ENCODE results near the gene DOCK3. TPM values are rescaled to one million over a fixed set of nuclear protein-coding genes. Genes with fewer than 3 reads are reported as not detected.

Gene DOCK3
- total RNA-seq, 4 donors from 2014 or later, result 5.5 to 10.0 (median 8.7) TPM

DNA sequence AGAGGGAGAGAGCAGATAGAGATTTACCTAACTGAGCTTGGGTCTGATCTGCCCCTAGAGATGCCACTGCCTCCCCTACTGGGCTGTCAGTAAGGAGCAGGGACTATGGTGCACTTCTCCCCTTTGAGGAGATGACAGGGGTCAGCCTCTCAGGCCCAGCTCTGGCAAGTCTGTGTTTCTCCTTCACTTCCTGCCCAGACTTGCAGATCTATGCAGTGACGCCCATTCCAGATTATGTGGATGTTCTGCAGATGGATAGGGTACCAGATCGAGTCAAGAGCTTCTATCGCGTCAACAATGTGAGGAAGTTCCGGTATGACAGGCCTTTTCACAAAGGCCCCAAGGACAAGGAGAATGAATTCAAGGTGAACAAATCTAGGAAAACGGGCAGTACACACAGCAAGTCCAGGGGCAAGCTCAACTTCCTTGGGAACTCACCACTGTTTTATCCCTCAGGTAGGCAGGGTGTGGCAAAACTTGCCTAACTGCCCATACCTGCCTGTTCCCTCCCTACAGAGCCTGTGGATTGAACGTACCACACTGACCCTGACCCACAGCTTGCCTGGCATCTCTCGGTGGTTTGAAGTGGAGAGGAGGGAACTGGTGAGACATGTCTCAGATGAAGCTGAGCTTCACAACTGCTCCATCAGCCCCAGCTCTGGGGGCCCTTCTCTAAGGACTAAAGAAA lies 681.3 kb downstream of the DOCK3 start:
- H3K27me3 ChIP-seq, result no peaks in the 10 kb centered on the region
- no peak overlapping the region for H3K27ac ChIP-seq
- H3K4me1 ChIP-seq, result no peaks in the 10 kb centered on the region
- no peaks in the 10 kb centered on the region for H3K9me3 ChIP-seq
- WGBS, 2 donors (ENCODE audit: low coverage in 1 of 2), result 54 to 86% methylated on average over 2 to 3 of the region's 8 CpGs
- no peak for ATAC-seq
- H3K36me3 ChIP-seq, result peaks cover 0 to 76% of the 10 kb centered on the region in 2 donors
- TF ChIP-seq EP300 (IDR thresholded peaks at IDR 0.05) (no peak), POLR2A (IDR thresholded peaks at IDR 0.05) (no peak), POLR2AphosphoS5 (IDR thresholded peaks at IDR 0.05) (no peak)
- TF ChIP-seq, protein P1, sequence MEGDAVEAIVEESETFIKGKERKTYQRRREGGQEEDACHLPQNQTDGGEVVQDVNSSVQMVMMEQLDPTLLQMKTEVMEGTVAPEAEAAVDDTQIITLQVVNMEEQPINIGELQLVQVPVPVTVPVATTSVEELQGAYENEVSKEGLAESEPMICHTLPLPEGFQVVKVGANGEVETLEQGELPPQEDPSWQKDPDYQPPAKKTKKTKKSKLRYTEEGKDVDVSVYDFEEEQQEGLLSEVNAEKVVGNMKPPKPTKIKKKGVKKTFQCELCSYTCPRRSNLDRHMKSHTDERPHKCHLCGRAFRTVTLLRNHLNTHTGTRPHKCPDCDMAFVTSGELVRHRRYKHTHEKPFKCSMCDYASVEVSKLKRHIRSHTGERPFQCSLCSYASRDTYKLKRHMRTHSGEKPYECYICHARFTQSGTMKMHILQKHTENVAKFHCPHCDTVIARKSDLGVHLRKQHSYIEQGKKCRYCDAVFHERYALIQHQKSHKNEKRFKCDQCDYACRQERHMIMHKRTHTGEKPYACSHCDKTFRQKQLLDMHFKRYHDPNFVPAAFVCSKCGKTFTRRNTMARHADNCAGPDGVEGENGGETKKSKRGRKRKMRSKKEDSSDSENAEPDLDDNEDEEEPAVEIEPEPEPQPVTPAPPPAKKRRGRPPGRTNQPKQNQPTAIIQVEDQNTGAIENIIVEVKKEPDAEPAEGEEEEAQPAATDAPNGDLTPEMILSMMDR (IDR thresholded peaks at IDR 0.05), result no peak
- H3K4me3 ChIP-seq, result no peak overlapping the region

DNA sequence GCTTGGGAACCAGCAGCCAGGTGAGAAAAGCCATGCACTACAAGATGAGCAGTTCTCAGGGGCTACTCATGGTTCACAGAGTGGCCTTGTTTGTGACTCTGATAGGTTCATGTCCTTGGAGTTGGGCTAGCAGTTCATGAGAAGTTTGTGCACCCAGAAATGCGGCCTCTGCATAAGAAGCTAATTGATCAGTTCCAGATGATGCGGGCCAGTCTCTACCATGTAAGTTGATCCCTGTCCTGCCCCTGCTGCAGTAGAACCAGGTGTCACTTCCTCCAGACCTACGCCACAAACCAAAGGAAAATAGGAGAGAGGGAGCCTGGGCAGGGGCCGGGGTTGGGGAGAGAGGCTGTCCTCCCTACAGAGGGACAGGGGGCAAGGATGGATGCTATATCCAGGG lies 683.1 kb downstream of the DOCK3 start:
- no peak for ATAC-seq
- no peak overlapping the region for H3K4me3 ChIP-seq
- no peaks in the 10 kb centered on the region for H3K9me3 ChIP-seq
- H3K27ac ChIP-seq, result no peak overlapping the region
- no peaks in the 10 kb centered on the region for H3K4me1 ChIP-seq
- H3K27me3 ChIP-seq, result no peaks in the 10 kb centered on the region
- TF ChIP-seq POLR2A (IDR thresholded peaks at IDR 0.05), result no peak
- H3K36me3 ChIP-seq, result peaks cover 0 to 77% of the 10 kb centered on the region in 2 donors
- WGBS, 2 donors (ENCODE audit: low coverage in 1 of 2), result no CpG with 5 or more reads among the region's 4 CpGs

DNA sequence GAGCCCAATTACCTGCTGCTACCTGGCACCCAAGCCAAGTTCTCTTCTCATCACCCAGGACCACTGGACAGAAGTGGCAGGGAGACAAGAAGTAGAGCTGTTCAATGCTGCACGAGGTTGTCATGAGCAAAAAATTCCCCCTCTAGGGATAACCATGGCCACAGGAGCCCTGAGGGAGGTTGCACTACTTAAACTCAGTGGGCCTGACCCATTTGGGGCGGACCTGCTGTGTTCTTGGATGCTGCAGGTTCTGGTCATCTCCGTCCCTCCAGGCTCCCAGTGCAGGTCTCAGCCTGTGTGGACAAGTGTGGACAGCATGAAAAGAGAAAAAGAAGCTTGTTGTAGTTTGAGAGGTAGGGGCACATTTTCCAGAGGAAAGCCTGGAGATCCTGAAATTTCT lies 684.3 kb downstream of the DOCK3 start:
- no peak overlapping the region for H3K27ac ChIP-seq
- TF ChIP-seq EP300 (IDR thresholded peaks at IDR 0.05) (no peak), POLR2AphosphoS5 (IDR thresholded peaks at IDR 0.05) (no peak), POLR2A (IDR thresholded peaks at IDR 0.05) (no peak)
- TF ChIP-seq, protein P1 (IDR thresholded peaks at IDR 0.05), result no peak
- no peaks in the 10 kb centered on the region for H3K9me3 ChIP-seq
- ATAC-seq, result no peak
- 80% methylated on average over 3 of the region's 3 CpGs; no CpG with 5 or more reads in 1 of the 2 donors for WGBS, 2 donors (ENCODE audit: low coverage in 1 of 2)
- no peaks in the 10 kb centered on the region for H3K4me1 ChIP-seq
- no peak overlapping the region for H3K4me3 ChIP-seq
- H3K27me3 ChIP-seq, result no peaks in the 10 kb centered on the region
- peaks cover 0 to 86% of the 10 kb centered on the region in 2 donors for H3K36me3 ChIP-seq

DNA sequence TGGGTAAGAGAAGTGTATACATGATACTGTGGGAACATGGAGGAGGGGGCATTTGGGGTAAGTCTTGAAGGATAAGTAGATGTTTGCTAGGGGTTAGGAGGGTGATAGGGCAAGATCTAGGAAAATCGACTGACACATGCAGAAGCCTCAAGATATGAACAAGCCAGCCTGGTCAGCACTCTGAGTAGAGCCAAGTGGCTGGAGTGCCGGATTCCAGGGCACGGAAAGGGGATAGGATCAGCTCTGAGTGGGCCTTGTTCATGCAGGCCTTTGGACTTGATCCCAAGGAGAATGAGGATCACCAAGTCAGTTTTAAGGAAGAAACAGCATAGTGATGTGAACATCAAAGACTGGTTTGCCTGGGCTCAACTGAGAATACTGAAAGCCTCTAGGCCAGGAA lies 686.1 kb downstream of the DOCK3 start:
- no peak for ATAC-seq
- Histone ChIP-seq H3K9me3 (peaks cover 0 to 6% (median 0%) of the 10 kb centered on the region in 3 donors), H3K27me3 (no peaks in the 10 kb centered on the region), H3K4me1 (no peaks in the 10 kb centered on the region), H3K36me3 (peaks cover 0 to 78% of the 10 kb centered on the region in 2 donors), H3K27ac (no peak overlapping the region), H3K4me3 (no peak overlapping the region)
- no peak for TF ChIP-seq EP300 (IDR thresholded peaks at IDR 0.05)
- no peak for TF ChIP-seq POLR2A (IDR thresholded peaks at IDR 0.05)
- no peak for TF ChIP-seq POLR2AphosphoS5 (IDR thresholded peaks at IDR 0.05)
- TF ChIP-seq, protein P1 (IDR thresholded peaks at IDR 0.05), result no peak
- WGBS, 2 donors (ENCODE audit: low coverage in 1 of 2), result 91 to 100% methylated on average over 3 of the region's 3 CpGs

DNA sequence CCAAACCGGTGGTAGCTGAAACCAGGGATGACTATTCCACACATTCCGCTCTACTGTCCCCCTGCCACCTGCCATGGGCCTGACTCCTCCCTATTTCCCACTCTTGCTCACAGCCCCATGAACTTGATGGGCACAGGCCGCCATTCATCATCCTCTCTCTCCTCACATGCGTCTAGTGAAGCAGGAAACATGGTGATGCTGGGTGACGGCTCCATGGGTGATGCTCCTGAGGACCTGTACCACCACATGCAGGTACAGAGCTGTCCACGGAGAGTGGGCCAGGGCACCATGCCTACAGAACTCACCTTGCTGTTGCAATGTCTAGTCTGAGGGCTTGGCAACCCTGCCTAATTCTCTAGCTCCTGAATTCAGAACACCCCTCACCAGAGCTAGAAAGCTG lies 687.0 kb downstream of the DOCK3 start:
- Histone ChIP-seq H3K9me3 (peaks cover 0 to 6% (median 0%) of the 10 kb centered on the region in 3 donors), H3K4me1 (no peaks in the 10 kb centered on the region), H3K36me3 (peaks cover 0 to 68% of the 10 kb centered on the region in 2 donors), H3K27me3 (no peaks in the 10 kb centered on the region), H3K4me3 (no peak overlapping the region), H3K27ac (no peak overlapping the region)
- 92% methylated on average over 3 of the region's 6 CpGs; no CpG with 5 or more reads in 1 of the 2 donors for WGBS, 2 donors (ENCODE audit: low coverage in 1 of 2)
- ATAC-seq, result no peak
- TF ChIP-seq, protein P1 (IDR thresholded peaks at IDR 0.05), result no peak
- no peak for TF ChIP-seq POLR2A (IDR thresholded peaks at IDR 0.05)
- no peak for TF ChIP-seq POLR2AphosphoS5 (IDR thresholded peaks at IDR 0.05)
- TF ChIP-seq EP300 (IDR thresholded peaks at IDR 0.05), result no peak

Measured in gastroesophageal sphincter (tissue), 4 donors.